IMR-90 (cell line): ENCODE data around the gene GPATCH2L. TPM values are rescaled to one million over a fixed set of nuclear protein-coding genes. Genes with fewer than 3 reads are reported as not detected.

Source experiments
- ATAC-seq: fragments of 200-7000 bp; cut with Tn5 transposase; 2 replicates; pipeline ENCODE4 v1.9.1; 2020; ENCODE audit warnings: low read depth, mild to moderate bottlenecking, moderate library complexity
- BruUV-seq: library from RNA; stranded (reverse); fragments of 400-500 nt; replicated peaks from 2 replicates; lab custom pipeline; 2021; lab: Mats Ljungman, UMichigan
- CTCF ChIA-PET: fragments of 300-600 bp; formaldehyde crosslinking; extraction: SDS; loops from one replicate; lab custom pipeline; 2021; ENCODE audit warnings: antibody characterized with exemption; lab: Yijun Ruan, JAX
- POLR2A ChIA-PET: fragments of 300-600 bp; sonication (Branson Sonifier 250); formaldehyde crosslinking; loops from one replicate; lab custom pipeline; 2022; ENCODE audit warnings: antibody characterized with exemption; ENCODE audit not compliant: unreplicated experiment; lab: Charles Lee
- DNase-seq: peaks from one replicate; pipeline ENCODE4 v3.0.0; 2013
- H2AFZ ChIP-seq: replicated peaks from 2 replicates; pipeline ENCODE3; 2013; ENCODE audit warnings: low read length, mild to moderate bottlenecking; ENCODE audit not compliant: poor library complexity
- H2AK5ac ChIP-seq: 2 replicates; pipeline ENCODE4 v1.6.1; 2013; ENCODE audit warnings: low read depth, low read length, inconsistent platforms
- H2AK9ac ChIP-seq: replicated peaks from 2 replicates; pipeline ENCODE3; 2013; ENCODE audit warnings: mild to moderate bottlenecking, low read depth, low read length, moderate library complexity; ENCODE audit not compliant: poor library complexity
- H2BK120ac ChIP-seq: 2 replicates; pipeline ENCODE4 v1.6.1; 2013; ENCODE audit warnings: low read depth, low read length, inconsistent platforms
- H2BK15ac ChIP-seq: 3 replicates; pipeline ENCODE4 v1.6.1; 2013; ENCODE audit warnings: low read depth, low read length, inconsistent platforms
- H2BK20ac ChIP-seq: 2 replicates; pipeline ENCODE4 v1.6.1; 2013; ENCODE audit warnings: low read depth, mild to moderate bottlenecking, inconsistent platforms, low read length, moderate library complexity
- H2BK5ac ChIP-seq: 2 replicates; pipeline ENCODE4 v1.6.1; 2013; ENCODE audit warnings: mild to moderate bottlenecking, low read depth, low read length, inconsistent platforms; ENCODE audit not compliant: poor library complexity, severe bottlenecking
- H3K14ac ChIP-seq: replicated peaks from 2 replicates; pipeline ENCODE4 v1.6.1; 2013; ENCODE audit warnings: low read depth, low read length, inconsistent platforms
- H3K18ac ChIP-seq: 2 replicates; pipeline ENCODE4 v1.6.1; 2013; ENCODE audit warnings: low read depth, low read length, control low read depth
- H3K23ac ChIP-seq: 2 replicates; pipeline ENCODE4 v1.6.1; 2013; ENCODE audit warnings: low read depth, low read length, inconsistent platforms
- H3K27ac ChIP-seq: 2 replicates; pipeline ENCODE4 v1.5.1; 2013; ENCODE audit warnings: mild to moderate bottlenecking, control low read depth, low read length; ENCODE audit not compliant: insufficient read depth
- H3K27me3 ChIP-seq: 2 replicates; pipeline ENCODE4 v1.6.1; 2013; ENCODE audit warnings: low read length; ENCODE audit not compliant: control insufficient read depth, insufficient read depth
- H3K36me3 ChIP-seq: 2 replicates; pipeline ENCODE4 v1.6.1; 2013; ENCODE audit warnings: low read length, mixed read lengths; ENCODE audit not compliant: control insufficient read depth, insufficient read depth
- H3K4ac ChIP-seq: 2 replicates; pipeline ENCODE4 v1.6.1; 2013; ENCODE audit warnings: low read depth, low read length, inconsistent platforms
- H3K4me1 ChIP-seq: 2 replicates; pipeline ENCODE4 v1.6.1; 2013; ENCODE audit warnings: low read length, mixed read lengths; ENCODE audit not compliant: control insufficient read depth, insufficient read depth
- H3K4me2 ChIP-seq: 2 replicates; pipeline ENCODE4 v1.6.1; 2013; ENCODE audit warnings: low read depth, mild to moderate bottlenecking, control low read depth, low read length, moderate library complexity
- H3K4me3 ChIP-seq: 2 replicates; pipeline ENCODE4 v1.5.1; 2013; ENCODE audit warnings: low read depth, mild to moderate bottlenecking, control low read depth, low read length, moderate library complexity; ENCODE audit not compliant: insufficient read depth
- H3K56ac ChIP-seq: 2 replicates; pipeline ENCODE4 v1.6.1; 2013; ENCODE audit warnings: low read length, inconsistent platforms; ENCODE audit not compliant: insufficient read depth; ENCODE audit errors: extremely low read depth
- H3K79me1 ChIP-seq, 2 experiments: 2 replicates each; pipeline ENCODE4 v1.6.1; 2013; ENCODE audit warnings: low read length in 2 of 2, inconsistent platforms in 1 of 2, low read depth in 1 of 2
- H3K9ac ChIP-seq: 2 replicates; pipeline ENCODE4 v1.6.1; 2013; ENCODE audit warnings: low read depth, low read length, control low read depth
- H3K9me1 ChIP-seq: 2 replicates; pipeline ENCODE4 v1.6.1; 2013; ENCODE audit warnings: low read length, inconsistent platforms; ENCODE audit not compliant: insufficient read depth
- H3K9me3 ChIP-seq: 2 replicates; pipeline ENCODE4 v1.6.1; 2013; ENCODE audit warnings: low read length; ENCODE audit not compliant: control insufficient read depth, insufficient read depth
- H4K20me1 ChIP-seq: 2 replicates; pipeline ENCODE4 v1.6.1; 2013; ENCODE audit warnings: low read length, inconsistent platforms; ENCODE audit not compliant: insufficient read depth
- H4K5ac ChIP-seq: 2 replicates; pipeline ENCODE4 v1.6.1; 2013; ENCODE audit warnings: mild to moderate bottlenecking, low read depth, low read length, control low read depth
- H4K8ac ChIP-seq, 2 experiments: 2 replicates each; pipeline ENCODE4 v1.6.1; 2013; ENCODE audit warnings: low read depth in 2 of 2, low read length in 2 of 2, control low read depth in 1 of 2, inconsistent platforms in 1 of 2
- H4K91ac ChIP-seq: 2 replicates; pipeline ENCODE4 v1.6.1; 2013; ENCODE audit warnings: low read depth, low read length, inconsistent platforms; ENCODE audit not compliant: insufficient read depth
- MAZ ChIP-seq: IDR thresholded peaks from 2 replicates; pipeline ENCODE4 v1.6.1; 2012; ENCODE audit warnings: low read depth, mild to moderate bottlenecking, low read length, improper control_type of control experiment, moderate library complexity, borderline replicate concordance
- POLR2A ChIP-seq: IDR thresholded peaks from 2 replicates; pipeline ENCODE4 v1.6.1; 2012; ENCODE audit warnings: mild to moderate bottlenecking, low read depth, low read length
- RAD21 ChIP-seq: IDR thresholded peaks from 2 replicates; pipeline ENCODE4 v1.6.1; 2012; ENCODE audit warnings: low read length, improper control_type of control experiment
- RCOR1 ChIP-seq: IDR thresholded peaks from 2 replicates; pipeline ENCODE4 v1.6.1; 2012; ENCODE audit warnings: mild to moderate bottlenecking, low read length, improper control_type of control experiment; ENCODE audit not compliant: insufficient replicate concordance
- RFX5 ChIP-seq: IDR thresholded peaks from 2 replicates; pipeline ENCODE4 v1.8.0; 2012; ENCODE audit warnings: low read depth, mild to moderate bottlenecking, low read length, moderate library complexity
- SMC3 ChIP-seq: fragments of 150-350 bp; IDR thresholded peaks from 2 replicates; pipeline ENCODE4 v1.6.1; 2016; ENCODE audit warnings: low read depth, mild to moderate bottlenecking, antibody characterized with exemption, low read length, moderate library complexity
- WGBS, 2 experiments: methylation state at CpG; one replicate each; pipeline versions ENCODE4 v1.1.5 to v1.1.7; 2013; ENCODE audit warnings: missing lambda C conversion rate in 2 of 2; ENCODE audit not compliant: insufficient read length in 1 of 2; ENCODE audit errors: extremely low coverage in 2 of 2; 5-methylcytosine and 5-hydroxymethylcytosine counted together
- dilution Hi-C: fragments of 300-500 bp; cut with HindIII; formaldehyde crosslinking; loops from one replicate; pipeline ENCODE4 v1.14.3; 2018; ENCODE audit warnings: low sequenced_read_pairs; ENCODE audit not compliant: unreplicated experiment
- in situ Hi-C: fragments of 300-500 bp; cut with MboI; formaldehyde crosslinking; loops from 3 replicates; pipeline ENCODE4 v1.14.3; 2019; ENCODE audit warnings: low sequenced_read_pairs, inconsistent platforms, mixed read lengths
- intact Hi-C: fragments of 100-400 bp; cut with micrococcal nuclease; formaldehyde crosslinking; loops from 2 replicates; pipeline ENCODE4 v1.10.0; 2022
- polyA plus RNA-seq, 3 experiments: library from polyadenylated mRNA; depleted of rRNA; stranded (reverse); fragments of >200 nt; gene quantifications; 2 replicates each; pipeline ENCODE4 v1.2.3, GENCODE V29; 2012; ENCODE audit warnings: low replicate concordance in 1 of 3
- total RNA-seq: library from RNA; depleted of rRNA; stranded (reverse); fragments of >200 nt; gene quantifications from 2 replicates; pipeline ENCODE4 v1.2.3, GENCODE V29; 2012; rRNA removed

The GPATCH2L gene
- total and polyA plus RNA-seq, 2 of the 4 experiments (the other 2 are of a cell fraction): 15.6 to 51.4 TPM

- H3K4me3 ChIP-seq: no peak overlapping the region
- DNase-seq (no peak), ATAC-seq (no peak)
- H3K14ac ChIP-seq: no peak overlapping the region
- H4K8ac ChIP-seq: no peak overlapping the region
- intact Hi-C loops (no loop called here), dilution Hi-C loops (no loop called here), in situ Hi-C loops (no loop called here)
- H3K23ac ChIP-seq: no peak overlapping the region
- H2BK15ac ChIP-seq: no peak overlapping the region
- H4K20me1 ChIP-seq: no peaks in the 10 kb centered on the region
- no peaks in the 10 kb centered on the region for H3K36me3 ChIP-seq
- no peak overlapping the region for H3K27ac ChIP-seq
- no peaks in the 10 kb centered on the region for H3K9me1 ChIP-seq
- WGBS, 2 experiments: no CpG with 5 or more reads among the region's 5 CpGs
- no peak overlapping the region for H3K9ac ChIP-seq
- H3K4me1 ChIP-seq: no peaks in the 10 kb centered on the region
- no peak overlapping the region for H2AK5ac ChIP-seq
- no peak overlapping the region for H2BK20ac ChIP-seq
- no peak for TF ChIP-seq MAZ
- no peak for TF ChIP-seq SMC3
- TF ChIP-seq POLR2A: no peak
- no peak for TF ChIP-seq RAD21
- no peak for TF ChIP-seq RCOR1
- no peak for TF ChIP-seq RFX5
- H2BK120ac ChIP-seq: no peak overlapping the region
- no peak overlapping the region for H3K4ac ChIP-seq
- no peak overlapping the region for H2AFZ ChIP-seq
- no peak overlapping the region for H3K4me2 ChIP-seq
- H2BK5ac ChIP-seq: no peak overlapping the region
- H3K9me3 ChIP-seq: no peaks in the 10 kb centered on the region
- no peak overlapping the region for H4K5ac ChIP-seq
- no peaks in the 10 kb centered on the region for H3K27me3 ChIP-seq
- no peaks in the 10 kb centered on the region for H3K79me1 ChIP-seq
- CTCF ChIA-PET: no interaction called here
- POLR2A ChIA-PET: no interaction called here
- H3K56ac ChIP-seq: no peak overlapping the region
- H3K18ac ChIP-seq: no peak overlapping the region
- no peak overlapping the region for H2AK9ac ChIP-seq
- no peak overlapping the region for H4K91ac ChIP-seq
- no TSS peak for BruUV-seq
Observed at GRCh38 chr14:76262641-76263040, 110.9 kb downstream of the GPATCH2L start.

Other genes starting within 250 kb of the GPATCH2L start
- 2.2 and 3.1 TPM in 2 replicates for gene TGFB3, start 169.9 kb upstream of the GPATCH2L start, total RNA-seq
- gene TGFB3, start 169.9 kb upstream of the GPATCH2L start, polyA plus RNA-seq (2012; rRNA removed): 3.7 and 4.3 TPM in 2 replicates
- 29.4 and 41.4 TPM in 2 replicates for gene IFT43, start 166.2 kb upstream of the GPATCH2L start, total RNA-seq
- gene IFT43, start 166.2 kb upstream of the GPATCH2L start, polyA plus RNA-seq (2012; rRNA removed): 41.4 and 43.2 TPM in 2 replicates
- gene ESRRB, start 224.2 kb downstream of the GPATCH2L start, total RNA-seq: not detected in 2 replicates
- gene ESRRB, start 224.2 kb downstream of the GPATCH2L start, polyA plus RNA-seq (2012; rRNA removed): not detected in 2 replicates